CD4-positive, alpha-beta T cell treated with Interleukin-21 for 1 hour (primary cell): ENCODE measurements around the gene RCBTB2.

ENCODE experiments used
- DNase-seq: peaks from one replicate; pipeline ENCODE4 v3.0.0-alpha.2; 2020

RCBTB2 gene

DNA sequence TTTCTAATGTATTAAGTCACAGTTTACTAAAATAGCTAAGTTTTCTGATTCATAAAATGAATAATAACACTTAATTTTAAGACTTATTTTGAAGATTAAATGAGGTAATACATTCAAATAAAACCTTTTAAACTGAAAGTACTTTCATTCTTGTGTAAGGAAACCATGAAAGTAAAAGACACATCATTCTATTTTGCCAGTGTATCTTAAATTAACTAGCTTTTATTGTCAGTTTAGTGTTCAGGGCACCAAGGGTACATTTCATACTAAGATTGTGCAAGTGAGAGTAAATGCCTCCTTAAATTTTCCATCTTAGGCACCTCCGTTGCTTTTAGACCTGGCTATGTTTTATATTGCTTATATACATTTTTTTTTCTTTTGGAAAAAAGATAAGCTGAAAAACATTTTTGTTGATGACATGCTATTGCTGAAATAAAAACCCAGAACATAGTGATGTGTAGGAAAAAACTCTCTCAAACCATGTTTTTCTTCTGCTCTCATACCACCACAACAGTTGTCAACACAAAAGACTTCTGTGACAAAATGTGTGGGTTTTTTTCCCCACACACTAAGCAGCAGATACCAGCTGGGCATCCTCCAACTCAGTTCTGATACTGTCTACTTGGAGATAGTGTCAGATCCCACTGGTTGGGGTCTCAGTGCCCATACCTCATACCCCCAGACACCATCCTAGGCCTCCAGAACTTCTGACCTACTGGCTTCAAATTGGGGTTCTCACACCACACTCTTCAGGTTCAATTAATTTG lies 89.3 kb downstream of the RCBTB2 start:
- peak; percentile 28 for DNase-seq
